Subcutaneous adipose tissue (tissue), 4 donors: ENCODE results near the gene TBC1D1. TPM values are rescaled to one million over a fixed set of nuclear protein-coding genes. Genes with fewer than 3 reads are reported as not detected.

ENCODE experiments used
- CTCF ChIP-seq: fragments of 450-650 bp; IDR thresholded peaks from one replicate; pipeline ENCODE4 v1.5.1; 2016; ENCODE audit warnings: low read depth, mild to moderate bottlenecking, control low read depth, antibody characterized with exemption, moderate library complexity
- total RNA-seq, 4 donors: library from RNA; depleted of rRNA; stranded (reverse); fragments of >200 nt; gene quantifications; one replicate each; pipeline ENCODE4 v1.1.0, GENCODE V29; 2016

Gene TBC1D1
- total RNA-seq, 4 donors from 2014 or later, result 60.3 to 123 (median 87.6) TPM

- no peak for TF ChIP-seq CTCF
Observed at GRCh38 chr4:38009421-38009820, 118.5 kb downstream of the TBC1D1 start.

GRCh38 chr4:38009949-38010348 is 119.1 kb downstream of the TBC1D1 start:
- no peak for TF ChIP-seq CTCF

GRCh38 chr4:38011511-38012162 is 120.8 kb downstream of the TBC1D1 start:
- no peak for TF ChIP-seq CTCF

- no peak for TF ChIP-seq CTCF
Observed at GRCh38 chr4:38013461-38014366, 122.8 kb downstream of the TBC1D1 start.

- no peak for TF ChIP-seq CTCF
Observed at GRCh38 chr4:38014421-38014852, 123.6 kb downstream of the TBC1D1 start.

- TF ChIP-seq CTCF, result no peak
Observed at GRCh38 chr4:38015886-38016515, 125.1 kb downstream of the TBC1D1 start.

- TF ChIP-seq CTCF, result no peak
Observed at GRCh38 chr4:38016698-38017097, 125.8 kb downstream of the TBC1D1 start.
